B cell (primary cell): Measurements from ENCODE around the gene NONO. TPM values are rescaled to one million over a fixed set of nuclear protein-coding genes. Genes with fewer than 3 reads are reported as not detected.

Experiments used
- ATAC-seq: fragments of 200-7000 bp; cut with Tn5 transposase; one replicate; pipeline ENCODE4 v1.10.0; 2021; ENCODE audit warnings: low read depth, mild to moderate bottlenecking, moderate number of reproducible peaks, moderate library complexity
- CTCF ChIA-PET: fragments of 350-600 bp; sonication (Branson Sonifier 250); formaldehyde crosslinking; loops from one replicate; lab custom pipeline; 2021; ENCODE audit warnings: antibody characterized with exemption, inconsistent platforms; lab: Charles Lee
- POLR2A ChIA-PET: fragments of 350-600 bp; sonication (Branson Sonifier 250); formaldehyde crosslinking; loops from one replicate; lab custom pipeline; 2021; ENCODE audit warnings: antibody characterized with exemption; lab: Charles Lee
- DNase-seq: peaks from one replicate; pipeline ENCODE4 v3.0.0; 2013
- H2AFZ ChIP-seq: 2 replicates; pipeline ENCODE4 v1.6.1; 2012; ENCODE audit warnings: mild to moderate bottlenecking, low read depth, low read length; ENCODE audit not compliant: insufficient read depth, poor library complexity, severe bottlenecking
- H3K27ac ChIP-seq, 2 donors: 1 replicate in 1 of 2; 2 replicates in 1 of 2; pipeline ENCODE4 v1.5.1; 2012 to 2013; ENCODE audit warnings: low read length in 2 of 2, mild to moderate bottlenecking in 2 of 2, moderate library complexity in 1 of 2
- H3K27me3 ChIP-seq, 4 experiments: fragments of 200-600 bp in 1 of 4; sonication (generic) in 1 of 4; replicated peaks in 1 of 4; 1 replicate in 2 of 4; 2 replicates in 2 of 4; pipeline versions ENCODE4 v1.6.1 to v1.7.0; 2013 to 2016; ENCODE audit warnings: low read length in 3 of 4, mild to moderate bottlenecking in 2 of 4, mixed read lengths in 1 of 4, moderate library complexity in 1 of 4; ENCODE audit not compliant: insufficient read depth in 4 of 4, control insufficient read depth in 3 of 4; ENCODE audit errors: control extremely low read depth in 1 of 4
- H3K36me3 ChIP-seq, 2 experiments: replicated peaks in 1 of 2; 1 replicate in 1 of 2; 2 replicates in 1 of 2; pipeline versions ENCODE4 v1.6.1 to v1.7.1; 2013; ENCODE audit warnings: low read length in 1 of 2; ENCODE audit not compliant: insufficient read depth in 2 of 2, control insufficient read depth in 1 of 2; ENCODE audit errors: control extremely low read depth in 1 of 2, extremely low read depth in 1 of 2
- H3K4me1 ChIP-seq, 2 donors: fragments of 200-600 bp in 1 of 2; sonication (generic) in 1 of 2; 1 replicate in 1 of 2; 2 replicates in 1 of 2; pipeline versions ENCODE4 v1.5.1 to v1.6.1; 2013 to 2017; ENCODE audit warnings: low read length in 2 of 2; ENCODE audit not compliant: control insufficient read depth in 2 of 2, insufficient read depth in 2 of 2
- H3K4me2 ChIP-seq: replicated peaks from 2 replicates; pipeline ENCODE3; 2012; ENCODE audit warnings: mild to moderate bottlenecking, low read depth, low read length; ENCODE audit not compliant: poor library complexity, severe bottlenecking
- H3K4me3 ChIP-seq, 5 experiments: fragments of 200-600 bp in 1 of 5; sonication (generic) in 1 of 5; 1 replicate in 3 of 5; 2 replicates in 2 of 5; pipeline versions ENCODE4 v1.5.1 to v1.7.0; 2011 to 2016; ENCODE audit warnings: low read length in 4 of 5, mild to moderate bottlenecking in 4 of 5, low read depth in 2 of 5, control low read depth in 1 of 5, moderate library complexity in 1 of 5; ENCODE audit not compliant: insufficient read depth in 1 of 5; ENCODE audit errors: control extremely low read depth in 1 of 5, extremely low read depth in 1 of 5
- H3K79me2 ChIP-seq: fragments of 200-600 bp; sonication (generic); one replicate; pipeline ENCODE4 v1.6.0; 2016; ENCODE audit warnings: low read length; ENCODE audit not compliant: control insufficient read depth, insufficient read depth
- H3K9ac ChIP-seq: fragments of 200-600 bp; sonication (generic); 2 replicates; pipeline ENCODE4 v1.6.1; 2017; ENCODE audit warnings: mild to moderate bottlenecking, low read length, moderate library complexity
- H3K9me3 ChIP-seq, 3 donors: one replicate each; pipeline versions ENCODE4 v1.6.1 to v1.7.1; 2013; ENCODE audit warnings: low read length in 2 of 3; ENCODE audit not compliant: control insufficient read depth in 2 of 3, insufficient read depth in 1 of 3; ENCODE audit errors: control extremely low read depth in 1 of 3
- H4K20me1 ChIP-seq: 2 replicates; pipeline ENCODE4 v1.6.0; 2012; ENCODE audit warnings: mild to moderate bottlenecking, low read length; ENCODE audit not compliant: insufficient read depth, control insufficient read depth, poor library complexity, severe bottlenecking
- H3K27ac Mint-ChIP-seq: one replicate; pipeline ENCODE4 v1.8.0; 2021; ENCODE audit warnings: mixed read lengths
- H3K27me3 Mint-ChIP-seq: one replicate; pipeline ENCODE4 v1.8.0; 2021; ENCODE audit warnings: mixed read lengths
- H3K4me1 Mint-ChIP-seq: one replicate; pipeline ENCODE4 v1.8.0; 2021; ENCODE audit warnings: mixed read lengths
- H3K4me3 Mint-ChIP-seq: one replicate; pipeline ENCODE4 v1.8.0; 2021; ENCODE audit warnings: mixed read lengths
- H3K9me3 Mint-ChIP-seq: one replicate; pipeline ENCODE4 v1.8.0; 2022; ENCODE audit warnings: mixed read lengths; ENCODE audit not compliant: insufficient read depth
- EZH2 ChIP-seq: IDR thresholded peaks from 2 replicates; pipeline ENCODE4 v1.6.1; 2012; ENCODE audit warnings: borderline replicate concordance, low read depth, mild to moderate bottlenecking, moderate library complexity, low read length; ENCODE audit not compliant: insufficient read depth, poor library complexity, severe bottlenecking
- WGBS: methylation state at CpG from one replicate; pipeline ENCODE4 v1.1.5; 2013; ENCODE audit warnings: missing lambda C conversion rate; ENCODE audit not compliant: insufficient coverage; 5-methylcytosine and 5-hydroxymethylcytosine counted together
- intact Hi-C: fragments of 100-400 bp; cut with micrococcal nuclease; formaldehyde crosslinking; loops from one replicate; pipeline ENCODE4 v1.10.0; 2022
- polyA plus RNA-seq: library from polyadenylated mRNA; depleted of rRNA; stranded (reverse); fragments of >200 nt; gene quantifications from 2 replicates; pipeline ENCODE4 v1.2.3, GENCODE V29; 2012
- total RNA-seq, 2 donors: library from RNA; stranded (reverse); fragments of 120-200 nt in 1 of 2; gene quantifications; 1 replicate in 1 of 2; 2 replicates in 1 of 2; pipeline versions ENCODE4 v1.2.3 to v1.2.4, GENCODE V29; 2013 to 2022
- TF ChIP-seq, protein P1 (sequence below): fragments of 200-600 bp; IDR thresholded peaks from one replicate; pipeline ENCODE4 v1.8.0; 2022; ENCODE audit warnings: antibody characterized with exemption, mild to moderate bottlenecking

NONO gene
- total and polyA plus RNA-seq, 2 donors (not counting 1 experiment from before 2014, with no cell fraction given): 112 to 286 TPM

DNA sequence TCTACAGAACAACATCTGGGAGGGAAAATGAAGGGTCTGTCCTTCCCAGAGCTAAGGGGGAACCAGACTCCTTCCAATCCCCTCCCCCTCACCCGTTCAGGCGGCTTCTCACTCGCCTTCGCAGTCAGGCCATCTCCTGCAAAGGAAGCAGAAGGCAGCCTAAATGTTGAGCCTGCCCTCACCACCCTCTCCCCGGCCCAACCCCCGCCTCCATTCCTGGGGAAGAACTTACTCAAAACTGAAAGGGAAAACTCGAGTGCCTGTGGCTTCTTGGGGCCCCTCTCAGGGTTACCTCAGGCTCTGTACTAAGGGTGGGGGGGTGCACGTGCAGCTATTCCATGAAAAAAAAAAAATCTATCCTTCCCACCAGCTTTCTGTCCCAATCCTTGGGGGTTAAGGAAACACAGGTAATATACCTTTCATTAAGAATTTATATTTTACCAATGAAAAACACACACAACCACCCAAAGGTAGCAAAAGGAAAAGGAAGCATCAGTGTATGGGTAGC lies 31.9 kb upstream of the NONO start:
- peaks cover 0 to 19% of the 10 kb centered on the region in 2 experiments for H3K36me3 ChIP-seq
- H3K27me3 ChIP-seq: no peaks in the 10 kb centered on the region
- peaks cover 15 to 22% of the 10 kb centered on the region in 2 donors for H3K4me1 ChIP-seq
- H3K79me2 ChIP-seq: peaks cover 8% of the 10 kb centered on the region
- no CpG with 5 or more reads among the region's 8 CpGs for WGBS
- Mint-ChIP-seq H3K27ac (no peak overlapping the region), H3K4me1 (peaks cover 23% of the 10 kb centered on the region), H3K27me3 (no peaks in the 10 kb centered on the region), H3K9me3 (no peaks in the 10 kb centered on the region), H3K4me3 (peak overlapping the region; percentile 47)
- no peak overlapping the region for H2AFZ ChIP-seq
- TF ChIP-seq, protein P1, sequence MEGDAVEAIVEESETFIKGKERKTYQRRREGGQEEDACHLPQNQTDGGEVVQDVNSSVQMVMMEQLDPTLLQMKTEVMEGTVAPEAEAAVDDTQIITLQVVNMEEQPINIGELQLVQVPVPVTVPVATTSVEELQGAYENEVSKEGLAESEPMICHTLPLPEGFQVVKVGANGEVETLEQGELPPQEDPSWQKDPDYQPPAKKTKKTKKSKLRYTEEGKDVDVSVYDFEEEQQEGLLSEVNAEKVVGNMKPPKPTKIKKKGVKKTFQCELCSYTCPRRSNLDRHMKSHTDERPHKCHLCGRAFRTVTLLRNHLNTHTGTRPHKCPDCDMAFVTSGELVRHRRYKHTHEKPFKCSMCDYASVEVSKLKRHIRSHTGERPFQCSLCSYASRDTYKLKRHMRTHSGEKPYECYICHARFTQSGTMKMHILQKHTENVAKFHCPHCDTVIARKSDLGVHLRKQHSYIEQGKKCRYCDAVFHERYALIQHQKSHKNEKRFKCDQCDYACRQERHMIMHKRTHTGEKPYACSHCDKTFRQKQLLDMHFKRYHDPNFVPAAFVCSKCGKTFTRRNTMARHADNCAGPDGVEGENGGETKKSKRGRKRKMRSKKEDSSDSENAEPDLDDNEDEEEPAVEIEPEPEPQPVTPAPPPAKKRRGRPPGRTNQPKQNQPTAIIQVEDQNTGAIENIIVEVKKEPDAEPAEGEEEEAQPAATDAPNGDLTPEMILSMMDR: no peak
- TF ChIP-seq EZH2: no peak
- DNase-seq: no peak
- no peak overlapping the region for H3K4me3 ChIP-seq
- no peak for ATAC-seq
- intact Hi-C loops: loop anchor here (10.0 kb wide), 2 partner anchors 157 to 283 kb away; partner anchors contain the start of genes FOXO4 and OGT
- H3K9ac ChIP-seq: no peak overlapping the region
- CTCF ChIA-PET: interaction anchor here (1.0 kb wide), 1 partner anchor 32 kb away, joined by 3 read pairs; the partner anchor contains the start of gene NONO
- no peaks in the 10 kb centered on the region for H4K20me1 ChIP-seq
- POLR2A ChIA-PET: no interaction called here
- H3K4me2 ChIP-seq: no peak overlapping the region
- H3K9me3 ChIP-seq: no peaks in the 10 kb centered on the region
- no peak overlapping the region for H3K27ac ChIP-seq

DNA sequence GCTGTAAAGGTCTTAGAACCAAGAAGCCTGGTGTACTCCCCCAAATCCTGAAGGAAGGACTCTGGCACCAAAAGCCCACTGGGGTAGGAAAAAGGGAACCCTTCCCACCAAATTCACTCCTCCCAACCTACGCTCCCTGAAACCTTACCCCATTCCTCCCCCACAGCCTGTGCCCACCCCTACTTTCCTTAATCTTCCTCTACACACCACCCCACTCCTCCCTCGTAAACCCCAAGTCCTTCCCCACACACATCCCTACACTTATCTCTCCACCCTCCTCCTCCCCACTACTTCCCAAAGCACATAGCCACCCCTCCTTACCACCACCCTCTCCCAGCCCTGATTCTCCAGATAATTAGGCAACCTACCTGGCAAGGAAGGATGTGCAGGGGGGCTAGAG lies 31.2 kb upstream of the NONO start:
- Histone ChIP-seq H3K9me3 (no peaks in the 10 kb centered on the region), H4K20me1 (no peaks in the 10 kb centered on the region), H3K27me3 (no peaks in the 10 kb centered on the region), H3K36me3 (peaks cover 0 to 15% of the 10 kb centered on the region in 2 experiments), H3K9ac (no peak overlapping the region), H3K4me3 (no peak overlapping the region), H2AFZ (no peak overlapping the region), H3K4me2 (peak overlapping the region; percentile 84), H3K27ac (no peak overlapping the region), H3K4me1 (peaks cover 15 to 22% of the 10 kb centered on the region in 2 donors), H3K79me2 (peaks cover 8% of the 10 kb centered on the region)
- ChIA-PET POLR2A (no interaction called here), CTCF (no interaction called here)
- DNase-seq (no peak), ATAC-seq (no peak)
- Mint-ChIP-seq H3K27ac (no peak overlapping the region), H3K4me1 (peaks cover 23% of the 10 kb centered on the region), H3K4me3 (peak overlapping the region; percentile 47), H3K9me3 (no peaks in the 10 kb centered on the region), H3K27me3 (no peaks in the 10 kb centered on the region)
- WGBS: 34% methylated on average over 2 of the region's 2 CpGs
- TF ChIP-seq, protein P1: no peak
- TF ChIP-seq EZH2: no peak
- intact Hi-C loops: loop anchor here (10.0 kb wide), 2 partner anchors 157 to 283 kb away; partner anchors contain the start of genes FOXO4 and OGT
